ENCODE results near the gene ATF3.

ATF3 gene

GRCh38 chr1:212596798-212597197 lies 11.8 kb upstream of the ATF3 start:
- no peak overlapping the region for H3K4me3 Mint-ChIP-seq

GRCh38 chr1:212597487-212597886 lies 11.1 kb upstream of the ATF3 start:
- H3K27me3 Mint-ChIP-seq: peaks cover 25% of the 10 kb centered on the region
- no peaks in the 10 kb centered on the region for H3K9me3 Mint-ChIP-seq
- no peak for ATAC-seq
- H3K36me3 Mint-ChIP-seq: no peaks in the 10 kb centered on the region
- H3K27ac Mint-ChIP-seq: peak overlapping the region; percentile 79
- H3K4me1 Mint-ChIP-seq: peaks cover 24% of the 10 kb centered on the region
- H3K4me3 Mint-ChIP-seq: no peak overlapping the region

More at GRCh38 chr1:212596798-212597197, 11.8 kb upstream of the ATF3 start:
- H3K9me3 Mint-ChIP-seq: no peaks in the 10 kb centered on the region
- H3K36me3 Mint-ChIP-seq: no peaks in the 10 kb centered on the region
- H3K27ac Mint-ChIP-seq: peak overlapping the region; percentile 79
- H3K27me3 Mint-ChIP-seq: peaks cover 22% of the 10 kb centered on the region
- peaks cover 24% of the 10 kb centered on the region for H3K4me1 Mint-ChIP-seq
- ATAC-seq: no peak

GRCh38 chr1:212600071-212600915 lies 8.3 kb upstream of the ATF3 start:
- H3K9me3 Mint-ChIP-seq: no peaks in the 10 kb centered on the region
- no peak for ATAC-seq
- H3K4me1 Mint-ChIP-seq: peaks cover 24% of the 10 kb centered on the region
- H3K4me3 Mint-ChIP-seq: no peak overlapping the region
- no peak overlapping the region for H3K27ac Mint-ChIP-seq
- peaks cover 54% of the 10 kb centered on the region for H3K27me3 Mint-ChIP-seq
- H3K36me3 Mint-ChIP-seq: no peaks in the 10 kb centered on the region

- Mint-ChIP-seq H3K27me3 (peaks cover 60% of the 10 kb centered on the region), H3K9me3 (no peaks in the 10 kb centered on the region), H3K36me3 (no peaks in the 10 kb centered on the region), H3K4me1 (peaks cover 17% of the 10 kb centered on the region), H3K4me3 (no peak overlapping the region), H3K27ac (no peak overlapping the region)
- no peak for ATAC-seq
Observed at GRCh38 chr1:212600980-212601379, 7.6 kb upstream of the ATF3 start.

- Mint-ChIP-seq H3K27ac (no peak overlapping the region), H3K36me3 (no peaks in the 10 kb centered on the region), H3K27me3 (peaks cover 63% of the 10 kb centered on the region), H3K9me3 (no peaks in the 10 kb centered on the region), H3K4me3 (no peak overlapping the region), H3K4me1 (peaks cover 13% of the 10 kb centered on the region)
- ATAC-seq: peak; percentile 55
Observed at GRCh38 chr1:212601524-212601923, 7.0 kb upstream of the ATF3 start.

- peaks cover 83% of the 10 kb centered on the region for H3K27me3 Mint-ChIP-seq
- no peak for ATAC-seq
Observed at GRCh38 chr1:212605441-212606394, 2.8 kb upstream of the ATF3 start.

GRCh38 chr1:212606395-212607205 lies 2.0 kb upstream of the ATF3 start:
- peaks cover 34% of the 10 kb centered on the region for H3K4me1 Mint-ChIP-seq
- peak overlapping the region; percentile 87 for H3K4me3 Mint-ChIP-seq
- no peaks in the 10 kb centered on the region for H3K36me3 Mint-ChIP-seq
- no peaks in the 10 kb centered on the region for H3K9me3 Mint-ChIP-seq
- ATAC-seq: no peak
- peak overlapping the region; percentile 90 for H3K27ac Mint-ChIP-seq
- peaks cover 77% of the 10 kb centered on the region for H3K27me3 Mint-ChIP-seq

More at GRCh38 chr1:212605441-212606394, 2.8 kb upstream of the ATF3 start:
- no peak overlapping the region for H3K27ac Mint-ChIP-seq
- no peaks in the 10 kb centered on the region for H3K9me3 Mint-ChIP-seq
- H3K4me3 Mint-ChIP-seq: no peak overlapping the region
- no peaks in the 10 kb centered on the region for H3K36me3 Mint-ChIP-seq
- H3K4me1 Mint-ChIP-seq: peaks cover 39% of the 10 kb centered on the region

- Mint-ChIP-seq H3K27me3 (peaks cover 72% of the 10 kb centered on the region), H3K4me1 (peaks cover 32% of the 10 kb centered on the region), H3K4me3 (peak overlapping the region; percentile 87), H3K27ac (peak overlapping the region; percentile 90), H3K9me3 (no peaks in the 10 kb centered on the region), H3K36me3 (no peaks in the 10 kb centered on the region)
- no peak for ATAC-seq
Observed at GRCh38 chr1:212607206-212607912, 1.2 kb upstream of the ATF3 start.

- ATAC-seq: peak; percentile 18
- H3K27ac Mint-ChIP-seq: peak overlapping the region; percentile 90
- peaks cover 32% of the 10 kb centered on the region for H3K4me1 Mint-ChIP-seq
- no peaks in the 10 kb centered on the region for H3K9me3 Mint-ChIP-seq
- H3K27me3 Mint-ChIP-seq: peaks cover 67% of the 10 kb centered on the region
- H3K36me3 Mint-ChIP-seq: no peaks in the 10 kb centered on the region
- peak overlapping the region; percentile 87 for H3K4me3 Mint-ChIP-seq
Observed at GRCh38 chr1:212607913-212608391, 609 bp upstream of the ATF3 start.

- H3K27me3 Mint-ChIP-seq: peaks cover 55% of the 10 kb centered on the region
- peaks cover 35% of the 10 kb centered on the region for H3K4me1 Mint-ChIP-seq
- peak overlapping the region; percentile 90 for H3K27ac Mint-ChIP-seq
Observed at GRCh38 chr1:212608959-212609700, 569 bp downstream of the ATF3 start.

GRCh38 chr1:212609701-212610574 lies 1.4 kb downstream of the ATF3 start:
- peak overlapping the region; percentile 87 for H3K4me3 Mint-ChIP-seq
- H3K4me1 Mint-ChIP-seq: peaks cover 43% of the 10 kb centered on the region
- peaks cover 47% of the 10 kb centered on the region for H3K27me3 Mint-ChIP-seq
- peak overlapping the region; percentile 90 for H3K27ac Mint-ChIP-seq
- no peaks in the 10 kb centered on the region for H3K9me3 Mint-ChIP-seq
- no peak for ATAC-seq
- H3K36me3 Mint-ChIP-seq: peaks cover 5% of the 10 kb centered on the region

More at GRCh38 chr1:212608959-212609700, 569 bp downstream of the ATF3 start:
- ATAC-seq: peak; percentile 44
- no peaks in the 10 kb centered on the region for H3K9me3 Mint-ChIP-seq
- peak overlapping the region; percentile 87 for H3K4me3 Mint-ChIP-seq
- no peaks in the 10 kb centered on the region for H3K36me3 Mint-ChIP-seq

- H3K9me3 Mint-ChIP-seq: no peaks in the 10 kb centered on the region
- no peak for ATAC-seq
- H3K36me3 Mint-ChIP-seq: peaks cover 11% of the 10 kb centered on the region
- no peak overlapping the region for H3K27ac Mint-ChIP-seq
- H3K27me3 Mint-ChIP-seq: peaks cover 41% of the 10 kb centered on the region
- peak overlapping the region; percentile 32 for H3K4me3 Mint-ChIP-seq
- peaks cover 44% of the 10 kb centered on the region for H3K4me1 Mint-ChIP-seq
Observed at GRCh38 chr1:212610575-212610967, 2.0 kb downstream of the ATF3 start.
